Osteoblast (primary cell): Measurements from ENCODE around the gene MSX1. TPM values are rescaled to one million over a fixed set of nuclear protein-coding genes. Genes with fewer than 3 reads are reported as not detected.
A peak's percentile ranks its signal among the peaks of the same experiment; 100 is the strongest.

Experiments used
- DNase-seq: peaks from one replicate; pipeline ENCODE4 v3.0.0; 2011; ENCODE audit warnings: low spot score, mixed read lengths; ENCODE audit not compliant: insufficient read length; ENCODE audit errors: missing footprints
- H2AFZ ChIP-seq: 2 replicates; pipeline ENCODE4 v1.6.0; 2011; ENCODE audit warnings: mild to moderate bottlenecking, low read length
- H3K27ac ChIP-seq: 2 replicates; pipeline ENCODE4 v1.5.1; 2011; ENCODE audit warnings: mild to moderate bottlenecking, low read depth, low read length, moderate library complexity
- H3K27me3 ChIP-seq: 2 replicates; pipeline ENCODE4 v1.6.0; 2012; ENCODE audit warnings: mild to moderate bottlenecking, control low read depth, inconsistent platforms, low read length, moderate library complexity; ENCODE audit not compliant: insufficient read depth
- H3K36me3 ChIP-seq: 2 replicates; pipeline ENCODE4 v1.5.1; 2011; ENCODE audit warnings: mild to moderate bottlenecking, low read length, control low read depth, moderate library complexity; ENCODE audit not compliant: insufficient read depth
- H3K4me1 ChIP-seq: 2 replicates; pipeline ENCODE4 v1.5.1; 2011; ENCODE audit warnings: mild to moderate bottlenecking, low read length, control low read depth, moderate library complexity; ENCODE audit not compliant: insufficient read depth
- H3K4me2 ChIP-seq: 2 replicates; pipeline ENCODE4 v1.6.0; 2011; ENCODE audit warnings: mild to moderate bottlenecking, low read length; ENCODE audit not compliant: insufficient read depth
- H3K4me3 ChIP-seq: fragments of 200-600 bp; sonication (generic); 3 replicates; pipeline ENCODE4 v1.5.1; 2012; ENCODE audit warnings: mild to moderate bottlenecking, low read length, inconsistent platforms; ENCODE audit not compliant: insufficient read depth
- H3K79me2 ChIP-seq: 2 replicates; pipeline ENCODE4 v1.6.0; 2012; ENCODE audit warnings: mild to moderate bottlenecking, low read length, control low read depth, inconsistent platforms; ENCODE audit not compliant: insufficient read depth
- H3K9me3 ChIP-seq: 2 replicates; pipeline ENCODE4 v1.5.1; 2011; ENCODE audit warnings: low read depth, low read length, control low read depth
- H4K20me1 ChIP-seq: 2 replicates; pipeline ENCODE4 v1.6.0; 2012; ENCODE audit warnings: mild to moderate bottlenecking, low read length, control low read depth; ENCODE audit not compliant: insufficient read depth
- total RNA-seq: library from RNA; depleted of rRNA; stranded (reverse); fragments of >200 nt; gene quantifications from 2 replicates; pipeline ENCODE4 v1.2.3, GENCODE V29; 2012
- TF ChIP-seq, protein P1 (sequence below): IDR thresholded peaks from 2 replicates; pipeline ENCODE4 v1.5.1; 2011; ENCODE audit warnings: mild to moderate bottlenecking, low read depth, low read length, moderate library complexity; ENCODE audit errors: extremely low read depth

Gene MSX1
- total RNA-seq, 1 donor, result 2.9 TPM

DNA sequence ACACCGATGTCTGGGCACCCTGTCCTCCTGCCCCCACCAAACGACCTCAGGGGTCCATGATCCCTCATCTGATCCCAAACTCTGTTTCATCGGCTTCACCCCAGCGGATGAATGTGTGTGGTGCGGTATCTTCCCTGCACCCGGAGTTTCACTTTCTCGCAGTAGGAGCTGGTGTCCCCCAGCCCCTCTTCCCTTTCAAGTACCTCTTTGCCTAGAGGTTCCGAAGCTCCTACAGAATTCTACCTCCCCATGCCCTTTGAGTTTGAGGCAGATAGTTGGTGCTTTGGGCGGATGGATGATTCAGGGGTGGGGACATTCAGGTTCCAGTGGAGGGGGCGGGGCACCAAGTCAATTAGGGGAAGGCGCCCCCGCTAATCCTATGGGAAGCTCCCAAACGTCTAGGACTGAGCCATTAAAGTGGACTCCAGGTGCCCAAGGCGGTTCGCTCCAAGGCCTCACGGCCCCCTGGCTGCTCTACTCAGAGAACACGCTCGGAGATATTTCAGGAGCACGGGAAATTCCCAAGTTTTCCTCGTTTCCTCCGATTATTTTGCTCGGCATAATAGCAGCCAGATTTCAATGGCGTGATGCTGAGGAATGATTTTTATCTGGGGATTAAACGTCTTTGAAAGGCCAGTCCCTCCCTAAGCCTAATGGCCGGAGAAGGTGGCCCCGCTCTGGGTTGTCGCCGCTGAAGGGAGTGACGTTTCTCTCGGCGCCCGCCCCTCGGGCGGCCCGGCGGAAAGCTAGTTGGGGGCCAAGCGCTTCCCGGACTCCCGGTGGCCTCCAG is 1.3 kb downstream of the MSX1 start:
- Histone ChIP-seq H3K9me3 (no peaks in the 10 kb centered on the region), H2AFZ (peak overlapping the region; percentile 85), H3K4me3 (peak overlapping the region; percentile 93), H3K4me2 (peak overlapping the region; percentile 96), H3K4me1 (peaks cover 9% of the 10 kb centered on the region), H3K27me3 (peaks cover 33% of the 10 kb centered on the region), H4K20me1 (no peaks in the 10 kb centered on the region), H3K79me2 (peaks cover 3% of the 10 kb centered on the region), H3K27ac (no peak overlapping the region), H3K36me3 (peaks cover 7% of the 10 kb centered on the region)
- TF ChIP-seq, protein P1, sequence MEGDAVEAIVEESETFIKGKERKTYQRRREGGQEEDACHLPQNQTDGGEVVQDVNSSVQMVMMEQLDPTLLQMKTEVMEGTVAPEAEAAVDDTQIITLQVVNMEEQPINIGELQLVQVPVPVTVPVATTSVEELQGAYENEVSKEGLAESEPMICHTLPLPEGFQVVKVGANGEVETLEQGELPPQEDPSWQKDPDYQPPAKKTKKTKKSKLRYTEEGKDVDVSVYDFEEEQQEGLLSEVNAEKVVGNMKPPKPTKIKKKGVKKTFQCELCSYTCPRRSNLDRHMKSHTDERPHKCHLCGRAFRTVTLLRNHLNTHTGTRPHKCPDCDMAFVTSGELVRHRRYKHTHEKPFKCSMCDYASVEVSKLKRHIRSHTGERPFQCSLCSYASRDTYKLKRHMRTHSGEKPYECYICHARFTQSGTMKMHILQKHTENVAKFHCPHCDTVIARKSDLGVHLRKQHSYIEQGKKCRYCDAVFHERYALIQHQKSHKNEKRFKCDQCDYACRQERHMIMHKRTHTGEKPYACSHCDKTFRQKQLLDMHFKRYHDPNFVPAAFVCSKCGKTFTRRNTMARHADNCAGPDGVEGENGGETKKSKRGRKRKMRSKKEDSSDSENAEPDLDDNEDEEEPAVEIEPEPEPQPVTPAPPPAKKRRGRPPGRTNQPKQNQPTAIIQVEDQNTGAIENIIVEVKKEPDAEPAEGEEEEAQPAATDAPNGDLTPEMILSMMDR, result no peak
- peak; percentile 98 for DNase-seq

DNA sequence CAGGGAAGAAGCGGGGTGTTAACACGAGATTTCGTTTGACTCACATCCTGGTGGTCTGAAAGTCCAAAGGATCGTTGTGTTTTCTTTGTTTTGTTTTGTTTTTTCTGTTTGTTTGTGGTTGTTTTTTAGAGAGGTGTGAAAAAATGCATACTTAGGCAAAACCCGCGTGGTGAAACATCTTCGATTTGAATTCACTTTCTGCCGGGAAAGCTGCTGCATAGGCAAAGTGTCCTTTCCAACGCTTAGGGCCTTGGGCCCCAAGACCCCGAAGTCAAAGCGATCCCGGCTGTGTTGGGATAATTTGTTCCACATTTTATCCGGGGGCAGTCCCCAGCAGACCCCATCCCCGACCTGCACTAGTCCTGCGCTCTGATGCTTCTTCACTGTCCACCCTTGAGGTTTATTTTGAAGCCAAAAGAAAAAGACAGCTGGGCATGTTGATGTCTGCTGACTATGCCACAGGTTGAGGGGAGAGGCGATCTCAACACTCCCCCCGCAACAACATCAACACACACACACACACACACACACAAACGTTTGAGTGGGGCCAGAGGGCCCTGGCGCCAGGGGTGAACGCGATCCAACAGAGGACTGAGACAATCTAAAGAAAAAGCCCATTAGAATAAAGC is 2.0 kb downstream of the MSX1 start:
- peak overlapping the region; percentile 96 for H3K4me2 ChIP-seq
- H3K79me2 ChIP-seq, result peaks cover 3% of the 10 kb centered on the region
- H4K20me1 ChIP-seq, result no peaks in the 10 kb centered on the region
- H3K27me3 ChIP-seq, result peaks cover 33% of the 10 kb centered on the region
- peak overlapping the region; percentile 85 for H2AFZ ChIP-seq
- H3K4me3 ChIP-seq, result peak overlapping the region; percentile 93
- peaks cover 7% of the 10 kb centered on the region for H3K36me3 ChIP-seq
- H3K9me3 ChIP-seq, result no peaks in the 10 kb centered on the region
- DNase-seq, result no peak
- H3K4me1 ChIP-seq, result peaks cover 9% of the 10 kb centered on the region
- TF ChIP-seq, protein P1, result no peak
- H3K27ac ChIP-seq, result no peak overlapping the region

DNA sequence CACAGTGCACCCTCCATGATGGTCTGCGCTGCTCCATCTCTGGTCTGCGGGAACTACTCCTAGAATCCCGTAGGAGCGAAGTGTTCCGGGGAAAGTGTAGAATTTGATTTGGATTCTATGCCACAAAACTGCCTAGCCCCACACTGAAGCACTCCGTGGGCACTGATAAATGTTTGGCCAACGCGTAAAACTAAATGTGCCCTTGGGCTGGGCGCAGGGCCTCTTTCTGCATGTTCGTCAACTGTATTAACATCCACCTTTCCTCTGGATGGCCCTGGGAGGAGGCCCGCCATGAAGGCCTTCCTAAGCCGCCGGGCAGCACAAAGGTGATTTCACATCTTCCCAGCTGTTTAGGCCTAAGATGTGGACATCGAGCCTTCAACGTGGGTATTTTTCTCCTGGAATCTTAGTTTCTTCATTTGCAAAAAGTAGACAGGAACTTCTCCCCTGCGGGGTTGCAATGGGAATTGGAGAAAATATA is 2.6 kb downstream of the MSX1 start:
- Histone ChIP-seq H3K27ac (no peak overlapping the region), H3K79me2 (peaks cover 3% of the 10 kb centered on the region), H3K4me1 (peaks cover 9% of the 10 kb centered on the region), H3K9me3 (no peaks in the 10 kb centered on the region), H3K27me3 (peaks cover 35% of the 10 kb centered on the region), H3K4me2 (no peak overlapping the region), H3K4me3 (no peak overlapping the region), H3K36me3 (peaks cover 7% of the 10 kb centered on the region), H2AFZ (no peak overlapping the region), H4K20me1 (no peaks in the 10 kb centered on the region)
- no peak for DNase-seq
- TF ChIP-seq, protein P1, result no peak
